Measurements from ENCODE around the gene NLRP11.
"Not testable (repeated sequence)": the region's sequence is repeated elsewhere in the genome, so short reads cannot be mapped to it uniquely, and the experiment has no call there.

GRCh38 chr19:55768818-55769217, 63.0 kb downstream of the NLRP11 start, which contains the start of gene RFPL4AL1:
- TF ChIP-seq CTCF, POLR2A (IDR thresholded peaks at IDR 0.05): not testable (repeated sequence)

All from testis (tissue), 2 donors.